Muscle of arm (tissue), 14 donors: ENCODE measurements around the gene TXNDC16. TPM values are rescaled to one million over a fixed set of nuclear protein-coding genes. Genes with fewer than 3 reads are reported as not detected.
A peak's percentile ranks its signal among the peaks of the same experiment; 100 is the strongest.
"Not testable (repeated sequence)": the region's sequence is repeated elsewhere in the genome, so short reads cannot be mapped to it uniquely, and the experiment has no call there.

ENCODE experiments used
- DNase-seq: peaks from one replicate; pipeline ENCODE4 v3.0.0-alpha.2; 2013
- long read RNA-seq, 11 donors: transcript quantifications; one replicate each; lab custom pipeline, GENCODE V29; 2026
- polyA plus RNA-seq, 12 donors: library from polyadenylated mRNA; unstranded; fragments of 120-200 nt; gene quantifications; one replicate each; pipeline ENCODE4 v1.2.1, GENCODE V29; 2013; ENCODE audit not compliant: insufficient read length in 12 of 12

TXNDC16 gene
- 1 to 10 TPM in 11 of 12 donors, not detected in 1; 6.3 to 9.7 (median 7.1) TPM for polyA plus RNA-seq
- long read RNA-seq, donor 1, full-length matches to known transcripts = 1 of 13 reads
- long read RNA-seq, donor 1, partial matches to known transcripts = 12 of 13 reads
- long read RNA-seq, donor 1, other reads (novel, unspliced or antisense) = 0 of 13 reads
- long read RNA-seq, donor 2 = 0 reads
- long read RNA-seq, donor 3 = 0 reads
- long read RNA-seq, donor 4 = 0 reads
- long read RNA-seq, donor 5, full-length matches to known transcripts = 1 of 7 reads
- long read RNA-seq, donor 5, partial matches to known transcripts = 6 of 7 reads
- long read RNA-seq, donor 5, other reads (novel, unspliced or antisense) = 0 of 7 reads
- long read RNA-seq, donor 6 = 0 reads
- long read RNA-seq, donor 7 = 0 reads
- long read RNA-seq, donor 8, full-length matches to known transcripts = 3 of 3 reads
- long read RNA-seq, donor 8, partial matches to known transcripts = 0 of 3 reads
- long read RNA-seq, donor 8, other reads (novel, unspliced or antisense) = 0 of 3 reads
- long read RNA-seq, donor 9 = 0 reads
- long read RNA-seq, donor 10 = 0 reads
- long read RNA-seq, donor 11, full-length matches to known transcripts = 1 of 1 reads
- long read RNA-seq, donor 11, partial matches to known transcripts = 0 of 1 reads
- long read RNA-seq, donor 11, other reads (novel, unspliced or antisense) = 0 of 1 reads

- DNase-seq = peak; percentile 99
Observed at GRCh38 chr14:52552063-52552988, at the start of gene TXNDC16, which contains the start of gene GPR137C. Gene TXNDC16, minus strand, starts transcription at chr14:52552505. Its CDS starts 8,948 bp downstream, at chr14:52543557. Gene GPR137C, plus strand, starts transcription at chr14:52552836. Its CDS starts 312 bp downstream, at chr14:52553148.

GRCh38 chr14:52599974-52600373 is 47.7 kb upstream of the TXNDC16 start:
- no peak for DNase-seq

- no peak for DNase-seq
Observed at GRCh38 chr14:52598568-52598967, 46.3 kb upstream of the TXNDC16 start.

- no peak for DNase-seq
Observed at GRCh38 chr14:52596861-52597260, 44.6 kb upstream of the TXNDC16 start.

GRCh38 chr14:52596320-52596719 is 44.0 kb upstream of the TXNDC16 start:
- DNase-seq = no peak

GRCh38 chr14:52590318-52590717 is 38.0 kb upstream of the TXNDC16 start:
- no peak for DNase-seq

GRCh38 chr14:52589646-52590045 is 37.3 kb upstream of the TXNDC16 start:
- no peak for DNase-seq

- no peak for DNase-seq
Observed at GRCh38 chr14:52583544-52583943, 31.2 kb upstream of the TXNDC16 start.

GRCh38 chr14:52575858-52576257 is 23.6 kb upstream of the TXNDC16 start:
- no peak for DNase-seq

- not testable (repeated sequence) for DNase-seq
Observed at GRCh38 chr14:52568454-52568853, 16.1 kb upstream of the TXNDC16 start.

GRCh38 chr14:52563120-52563519 is 10.8 kb upstream of the TXNDC16 start:
- DNase-seq = no peak

GRCh38 chr14:52558688-52559087 is 6.4 kb upstream of the TXNDC16 start:
- DNase-seq = no peak

- DNase-seq = peak; percentile 92
Observed at GRCh38 chr14:52553671-52554575, 1.6 kb upstream of the TXNDC16 start.

- DNase-seq = peak; percentile 35
Observed at GRCh38 chr14:52553002-52553670, 831 bp upstream of the TXNDC16 start.

- DNase-seq = peak; percentile 58
Observed at GRCh38 chr14:52551696-52552062, 626 bp downstream of the TXNDC16 start.

GRCh38 chr14:52551205-52551604 is 1.1 kb downstream of the TXNDC16 start:
- DNase-seq = no peak

- no peak for DNase-seq
Observed at GRCh38 chr14:52550661-52551060, 1.6 kb downstream of the TXNDC16 start.

- no peak for DNase-seq
Observed at GRCh38 chr14:52547526-52547925, 4.8 kb downstream of the TXNDC16 start.

GRCh38 chr14:52547027-52547426 is 5.3 kb downstream of the TXNDC16 start:
- no peak for DNase-seq

GRCh38 chr14:52546318-52546670 is 6.0 kb downstream of the TXNDC16 start:
- DNase-seq = no peak
